ENCODE measurements around the gene MARCO. TPM values are rescaled to one million over a fixed set of nuclear protein-coding genes. Genes with fewer than 3 reads are reported as not detected.

The MARCO gene
- total RNA-seq, 1 experiment from 2014 or later = 0.26 TPM

DNA sequence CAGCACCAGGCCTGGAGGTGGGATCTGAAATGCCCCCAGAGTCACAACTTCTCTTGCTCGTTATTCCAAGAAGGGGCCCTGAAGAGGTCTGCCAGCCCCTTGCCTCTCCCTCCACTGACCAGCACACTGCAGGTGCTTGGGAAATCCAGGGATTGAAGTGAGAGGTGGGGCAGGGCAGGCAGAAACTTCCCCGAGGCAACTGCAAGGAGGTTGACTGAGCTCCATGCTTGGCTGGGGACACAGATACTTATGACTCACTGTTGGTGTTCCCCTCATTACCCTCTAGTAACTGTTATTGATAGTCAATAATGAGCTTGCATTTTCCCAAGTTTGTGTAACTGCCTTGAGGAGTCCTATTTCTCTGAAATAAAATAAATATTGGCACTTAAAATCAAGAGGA, 47.5 kb downstream of the MARCO start:
- intact Hi-C loops (cut with micrococcal nuclease; ENCODE audit: unreplicated experiment) (no loop called here), in situ Hi-C loops (cut with HindIII; ENCODE audit: low pct_unique_long_range_greater_than_20kb, low sequenced_read_pairs) (no loop called here)
- ChIA-PET CTCF (no interaction called here), POLR2A (no interaction called here)
- H3K27ac ChIP-seq (ENCODE audit: low read length) = no peak overlapping the region
- TF ChIP-seq POLR2AphosphoS5 (IDR thresholded peaks at IDR 0.05; ENCODE audit: low read depth, low read length) (no peak), TCF7L2 (IDR thresholded peaks at IDR 0.05; ENCODE audit: low read depth, low read length) (no peak), SIN3A (IDR thresholded peaks at IDR 0.05; ENCODE audit: borderline replicate concordance, insufficient read depth, low read depth, low read length) (no peak)
- TF ChIP-seq, protein P1, sequence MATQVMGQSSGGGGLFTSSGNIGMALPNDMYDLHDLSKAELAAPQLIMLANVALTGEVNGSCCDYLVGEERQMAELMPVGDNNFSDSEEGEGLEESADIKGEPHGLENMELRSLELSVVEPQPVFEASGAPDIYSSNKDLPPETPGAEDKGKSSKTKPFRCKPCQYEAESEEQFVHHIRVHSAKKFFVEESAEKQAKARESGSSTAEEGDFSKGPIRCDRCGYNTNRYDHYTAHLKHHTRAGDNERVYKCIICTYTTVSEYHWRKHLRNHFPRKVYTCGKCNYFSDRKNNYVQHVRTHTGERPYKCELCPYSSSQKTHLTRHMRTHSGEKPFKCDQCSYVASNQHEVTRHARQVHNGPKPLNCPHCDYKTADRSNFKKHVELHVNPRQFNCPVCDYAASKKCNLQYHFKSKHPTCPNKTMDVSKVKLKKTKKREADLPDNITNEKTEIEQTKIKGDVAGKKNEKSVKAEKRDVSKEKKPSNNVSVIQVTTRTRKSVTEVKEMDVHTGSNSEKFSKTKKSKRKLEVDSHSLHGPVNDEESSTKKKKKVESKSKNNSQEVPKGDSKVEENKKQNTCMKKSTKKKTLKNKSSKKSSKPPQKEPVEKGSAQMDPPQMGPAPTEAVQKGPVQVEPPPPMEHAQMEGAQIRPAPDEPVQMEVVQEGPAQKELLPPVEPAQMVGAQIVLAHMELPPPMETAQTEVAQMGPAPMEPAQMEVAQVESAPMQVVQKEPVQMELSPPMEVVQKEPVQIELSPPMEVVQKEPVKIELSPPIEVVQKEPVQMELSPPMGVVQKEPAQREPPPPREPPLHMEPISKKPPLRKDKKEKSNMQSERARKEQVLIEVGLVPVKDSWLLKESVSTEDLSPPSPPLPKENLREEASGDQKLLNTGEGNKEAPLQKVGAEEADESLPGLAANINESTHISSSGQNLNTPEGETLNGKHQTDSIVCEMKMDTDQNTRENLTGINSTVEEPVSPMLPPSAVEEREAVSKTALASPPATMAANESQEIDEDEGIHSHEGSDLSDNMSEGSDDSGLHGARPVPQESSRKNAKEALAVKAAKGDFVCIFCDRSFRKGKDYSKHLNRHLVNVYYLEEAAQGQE (IDR thresholded peaks at IDR 0.05; ENCODE audit: insufficient read depth in 1 of 2, low read depth in 2 of 2, low read length in 1 of 2) = no peak
- TF ChIP-seq, protein P2, sequence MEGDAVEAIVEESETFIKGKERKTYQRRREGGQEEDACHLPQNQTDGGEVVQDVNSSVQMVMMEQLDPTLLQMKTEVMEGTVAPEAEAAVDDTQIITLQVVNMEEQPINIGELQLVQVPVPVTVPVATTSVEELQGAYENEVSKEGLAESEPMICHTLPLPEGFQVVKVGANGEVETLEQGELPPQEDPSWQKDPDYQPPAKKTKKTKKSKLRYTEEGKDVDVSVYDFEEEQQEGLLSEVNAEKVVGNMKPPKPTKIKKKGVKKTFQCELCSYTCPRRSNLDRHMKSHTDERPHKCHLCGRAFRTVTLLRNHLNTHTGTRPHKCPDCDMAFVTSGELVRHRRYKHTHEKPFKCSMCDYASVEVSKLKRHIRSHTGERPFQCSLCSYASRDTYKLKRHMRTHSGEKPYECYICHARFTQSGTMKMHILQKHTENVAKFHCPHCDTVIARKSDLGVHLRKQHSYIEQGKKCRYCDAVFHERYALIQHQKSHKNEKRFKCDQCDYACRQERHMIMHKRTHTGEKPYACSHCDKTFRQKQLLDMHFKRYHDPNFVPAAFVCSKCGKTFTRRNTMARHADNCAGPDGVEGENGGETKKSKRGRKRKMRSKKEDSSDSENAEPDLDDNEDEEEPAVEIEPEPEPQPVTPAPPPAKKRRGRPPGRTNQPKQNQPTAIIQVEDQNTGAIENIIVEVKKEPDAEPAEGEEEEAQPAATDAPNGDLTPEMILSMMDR (IDR thresholded peaks at IDR 0.05) = no peak
- H3K4me1 ChIP-seq (ENCODE audit: control insufficient read depth, insufficient read depth, low read length) = no peaks in the 10 kb centered on the region
- DNase-seq (ENCODE audit: low read depth, low spot score) (no peak), ATAC-seq (no peak)
- H3K36me3 ChIP-seq (ENCODE audit: control insufficient read depth, insufficient read depth, low read length) = no peaks in the 10 kb centered on the region
- BruUV-seq (replicated peaks) = no TSS peak
- H3K27me3 ChIP-seq (ENCODE audit: control insufficient read depth, insufficient read depth, low read length) = peaks cover 17% of the 10 kb centered on the region
- H3K4me3 ChIP-seq (ENCODE audit: low read depth in 2 of 2, low read length in 2 of 2) = no peak overlapping the region
- no peaks in the 10 kb centered on the region for H3K9me3 ChIP-seq (ENCODE audit: control insufficient read depth, insufficient read depth, low read depth, low read length)

DNA sequence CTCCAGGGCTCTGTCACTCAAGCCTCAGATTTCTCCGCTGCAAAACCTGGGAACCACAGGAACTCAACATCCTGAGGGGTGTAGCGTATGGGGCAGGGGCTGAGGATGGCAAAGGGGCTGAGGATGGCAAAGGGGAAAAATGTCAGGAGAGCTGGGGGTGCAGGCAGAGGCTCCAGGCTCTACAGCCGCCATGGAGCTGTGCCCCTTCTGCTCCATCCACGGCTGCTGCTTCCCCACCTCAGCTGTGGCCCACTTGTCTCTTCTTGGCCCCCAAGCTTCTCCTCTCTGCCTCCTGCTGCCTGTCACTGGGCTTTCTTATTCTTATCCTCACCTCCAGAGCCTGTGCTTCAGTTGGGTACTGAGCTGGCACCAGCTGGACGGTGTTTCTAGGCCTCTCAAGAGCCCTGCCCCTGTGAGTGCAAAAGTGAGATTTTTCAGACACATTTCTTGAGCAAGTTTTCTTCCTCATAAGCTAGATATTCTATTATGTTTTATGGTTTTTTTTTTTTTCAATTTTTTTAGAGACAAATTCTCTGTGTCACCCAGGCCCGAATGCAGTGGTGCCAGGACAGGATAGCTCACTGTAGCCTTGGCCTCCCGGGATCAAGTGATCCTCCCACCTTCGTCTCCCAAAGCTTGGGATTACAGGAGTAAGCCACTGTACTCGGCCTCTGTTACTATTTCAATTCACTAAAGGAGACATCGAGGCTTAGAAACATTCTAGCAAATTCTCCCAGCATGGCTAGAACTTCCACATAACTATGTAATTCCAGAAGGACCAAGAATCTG, 49.0 kb downstream of the MARCO start:
- DNase-seq (ENCODE audit: low read depth, low spot score) (no peak), ATAC-seq (no peak)
- intact Hi-C loops (cut with micrococcal nuclease; ENCODE audit: unreplicated experiment) = no loop called here
- ChIA-PET CTCF (interaction anchor here (0.6 to 0.7 kb wide), 2 partner anchors 77 to 529 kb away, joined by 4 to 5 read pairs; no protein-coding TSS in a partner anchor), POLR2A (no interaction called here)
- no peaks in the 10 kb centered on the region for H3K36me3 ChIP-seq (ENCODE audit: control insufficient read depth, insufficient read depth, low read length)
- no peaks in the 10 kb centered on the region for H3K9me3 ChIP-seq (ENCODE audit: control insufficient read depth, insufficient read depth, low read depth, low read length)
- H3K4me3 ChIP-seq (ENCODE audit: low read depth in 2 of 2, low read length in 2 of 2) = no peak overlapping the region
- TF ChIP-seq, protein P1 (IDR thresholded peaks at IDR 0.05; ENCODE audit: insufficient read depth in 1 of 2, low read depth in 2 of 2, low read length in 1 of 2) = no peak
- TF ChIP-seq, protein P2 (IDR thresholded peaks at IDR 0.05) = no peak
- no peak for TF ChIP-seq POLR2AphosphoS5 (IDR thresholded peaks at IDR 0.05; ENCODE audit: low read depth, low read length)
- TF ChIP-seq TCF7L2 (IDR thresholded peaks at IDR 0.05; ENCODE audit: low read depth, low read length) = no peak
- no peak for TF ChIP-seq SIN3A (IDR thresholded peaks at IDR 0.05; ENCODE audit: borderline replicate concordance, insufficient read depth, low read depth, low read length)
- in situ Hi-C loops (cut with HindIII; ENCODE audit: low pct_unique_long_range_greater_than_20kb, low sequenced_read_pairs) = no loop called here
- H3K27me3 ChIP-seq (ENCODE audit: control insufficient read depth, insufficient read depth, low read length) = peaks cover 13% of the 10 kb centered on the region
- no TSS peak for BruUV-seq (replicated peaks)
- H3K27ac ChIP-seq (ENCODE audit: low read length) = no peak overlapping the region
- no peaks in the 10 kb centered on the region for H3K4me1 ChIP-seq (ENCODE audit: control insufficient read depth, insufficient read depth, low read length)
